Neutrophil (primary cell): ENCODE measurements around the gene EIF4EBP2.

Experiments used
- H3K27ac ChIP-seq: fragments of 200-600 bp; sonication (generic); 2 replicates; pipeline ENCODE4 v1.5.1; 2016; ENCODE audit warnings: mild to moderate bottlenecking, moderate library complexity
- H3K27me3 ChIP-seq: fragments of 200-600 bp; sonication (generic); 2 replicates; pipeline ENCODE4 v1.6.0; 2016; ENCODE audit warnings: mild to moderate bottlenecking
- H3K36me3 ChIP-seq: fragments of 200-600 bp; sonication (generic); 2 replicates; pipeline ENCODE4 v1.5.1; 2017
- H3K4me1 ChIP-seq, 2 experiments: fragments of 200-600 bp in 1 of 2; sonication (generic) in 1 of 2; 1 replicate in 1 of 2; 2 replicates in 1 of 2; pipeline versions ENCODE4 v1.5.1 to v1.6.1; 2013 to 2016; ENCODE audit warnings: low read depth in 1 of 2, low read length in 1 of 2, mild to moderate bottlenecking in 1 of 2, moderate library complexity in 1 of 2; ENCODE audit not compliant: control insufficient read depth in 1 of 2, insufficient read depth in 1 of 2
- H3K4me3 ChIP-seq, 2 experiments: fragments of 200-600 bp in 1 of 2; sonication (generic) in 1 of 2; 1 replicate in 1 of 2; 2 replicates in 1 of 2; pipeline ENCODE4 v1.5.1; 2013 to 2016; ENCODE audit warnings: low read depth in 1 of 2, low read length in 1 of 2, mild to moderate bottlenecking in 1 of 2, moderate library complexity in 1 of 2
- H3K9me3 ChIP-seq: fragments of 200-600 bp; sonication (generic); 2 replicates; pipeline ENCODE4 v1.5.1; 2016
- CTCF ChIP-seq: fragments of 200-600 bp; sonication (generic); IDR thresholded peaks from 2 replicates; pipeline ENCODE4 v1.5.1; 2016; ENCODE audit warnings: antibody characterized with exemption

Gene EIF4EBP2

DNA sequence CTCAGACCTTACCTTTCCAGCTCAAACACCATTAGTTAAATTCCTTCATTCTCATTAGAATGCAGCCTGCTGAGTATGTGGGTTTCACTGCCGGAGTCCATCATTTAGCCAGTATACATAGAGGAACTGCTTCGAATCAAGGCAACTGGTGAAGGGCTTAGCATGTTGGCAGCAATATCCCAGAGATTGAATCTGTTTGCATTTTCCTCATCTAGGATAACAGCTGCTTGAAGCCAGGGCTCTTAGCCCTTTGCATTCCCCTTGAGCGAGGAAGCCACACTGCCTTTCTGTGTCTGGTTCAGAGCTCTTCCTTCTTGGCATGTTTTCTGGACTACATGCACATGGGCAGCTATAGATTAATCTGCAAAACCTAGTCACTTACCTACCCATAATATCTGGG lies 22.9 kb downstream of the EIF4EBP2 start:
- Histone ChIP-seq H3K4me1 (no peaks in the 10 kb centered on the region), H3K27ac (no peak overlapping the region), H3K9me3 (no peaks in the 10 kb centered on the region), H3K27me3 (no peaks in the 10 kb centered on the region), H3K4me3 (no peak overlapping the region), H3K36me3 (peaks cover 99% of the 10 kb centered on the region)
- TF ChIP-seq CTCF, result no peak

GRCh38 chr10:70430493-70431445 lies 26.8 kb downstream of the EIF4EBP2 start:
- H3K27ac ChIP-seq, result no peak overlapping the region
- peaks cover 93% of the 10 kb centered on the region for H3K36me3 ChIP-seq
- no peaks in the 10 kb centered on the region for H3K9me3 ChIP-seq
- H3K27me3 ChIP-seq, result no peaks in the 10 kb centered on the region
- H3K4me1 ChIP-seq, result no peaks in the 10 kb centered on the region
- H3K4me3 ChIP-seq, result no peak overlapping the region
- TF ChIP-seq CTCF, result no peak

DNA sequence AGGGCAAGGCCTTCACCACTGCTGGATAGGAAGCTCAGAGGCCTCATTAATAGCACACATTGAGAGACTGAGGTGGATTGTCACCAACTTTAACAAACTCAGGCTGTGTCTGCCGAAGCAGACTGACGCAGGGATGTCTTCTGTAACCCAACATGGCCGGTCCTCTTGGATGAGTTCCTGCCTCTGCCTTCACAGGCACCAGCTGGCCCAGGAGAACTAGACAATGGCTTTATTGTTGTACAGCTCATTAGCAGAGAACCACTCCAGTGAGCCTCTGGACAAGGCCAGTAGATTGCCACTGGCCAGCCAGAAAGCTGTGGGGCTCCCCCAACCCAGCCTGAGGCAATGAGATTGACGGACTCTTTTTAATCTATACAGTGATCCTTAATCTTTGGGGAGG lies 28.2 kb downstream of the EIF4EBP2 start:
- H3K36me3 ChIP-seq, result peaks cover 86% of the 10 kb centered on the region
- peaks cover 5% of the 10 kb centered on the region for H3K27me3 ChIP-seq
- no peak overlapping the region for H3K4me3 ChIP-seq
- no peaks in the 10 kb centered on the region for H3K9me3 ChIP-seq
- TF ChIP-seq CTCF, result no peak
- no peaks in the 10 kb centered on the region for H3K4me1 ChIP-seq
- H3K27ac ChIP-seq, result no peak overlapping the region

- H3K9me3 ChIP-seq, result no peaks in the 10 kb centered on the region
- no peak overlapping the region for H3K4me3 ChIP-seq
- no peaks in the 10 kb centered on the region for H3K4me1 ChIP-seq
- TF ChIP-seq CTCF, result no peak
- H3K36me3 ChIP-seq, result peaks cover 80% of the 10 kb centered on the region
- H3K27me3 ChIP-seq, result peaks cover 11% of the 10 kb centered on the region
- no peak overlapping the region for H3K27ac ChIP-seq
Observed at GRCh38 chr10:70432561-70433263, 28.8 kb downstream of the EIF4EBP2 start.

GRCh38 chr10:70433581-70434280 lies 29.8 kb downstream of the EIF4EBP2 start:
- H3K9me3 ChIP-seq, result no peaks in the 10 kb centered on the region
- H3K27me3 ChIP-seq, result peaks cover 21% of the 10 kb centered on the region
- H3K27ac ChIP-seq, result no peak overlapping the region
- TF ChIP-seq CTCF, result no peak
- no peaks in the 10 kb centered on the region for H3K4me1 ChIP-seq
- no peak overlapping the region for H3K4me3 ChIP-seq
- peaks cover 69% of the 10 kb centered on the region for H3K36me3 ChIP-seq
